Measurements from ENCODE around the gene CCDC73.

Gene CCDC73

GRCh38 chr11:32575070-32575469 is 219.4 kb downstream of the CCDC73 start:
- TF ChIP-seq YY1 (IDR thresholded peaks at IDR 0.05; ENCODE audit: insufficient read depth, insufficient read length): no peak
- no peak for TF ChIP-seq SUZ12 (IDR thresholded peaks at IDR 0.05; ENCODE audit: extremely low read depth, insufficient read depth, insufficient read length)
- no peak for TF ChIP-seq ZNF274 (IDR thresholded peaks at IDR 0.05; ENCODE audit: low read depth, low read length)
- Histone ChIP-seq H3K9me3 (ENCODE audit: insufficient read depth, low read length) (no peaks in the 10 kb centered on the region), H3K27me3 (ENCODE audit: insufficient read depth, insufficient read length) (no peaks in the 10 kb centered on the region), H3K36me3 (ENCODE audit: insufficient read depth, insufficient read length, low read length) (no peaks in the 10 kb centered on the region), H3K9ac (ENCODE audit: insufficient read length, low read depth) (no peak overlapping the region), H3K4me3 (ENCODE audit: insufficient read length, low read depth) (no peak overlapping the region), H3K4me1 (ENCODE audit: insufficient read depth, insufficient read length) (no peaks in the 10 kb centered on the region)
- no peak for DNase-seq (ENCODE audit: low read depth, low spot score)

GRCh38 chr11:32574421-32574820 is 220.0 kb downstream of the CCDC73 start:
- no peak overlapping the region for H3K9ac ChIP-seq (ENCODE audit: insufficient read length, low read depth)
- no peaks in the 10 kb centered on the region for H3K27me3 ChIP-seq (ENCODE audit: insufficient read depth, insufficient read length)
- no peaks in the 10 kb centered on the region for H3K4me1 ChIP-seq (ENCODE audit: insufficient read depth, insufficient read length)
- no peaks in the 10 kb centered on the region for H3K9me3 ChIP-seq (ENCODE audit: insufficient read depth, low read length)
- no peaks in the 10 kb centered on the region for H3K36me3 ChIP-seq (ENCODE audit: insufficient read depth, insufficient read length, low read length)
- no peak for DNase-seq (ENCODE audit: low read depth, low spot score)
- no peak overlapping the region for H3K4me3 ChIP-seq (ENCODE audit: insufficient read length, low read depth)
- TF ChIP-seq YY1 (IDR thresholded peaks at IDR 0.05; ENCODE audit: insufficient read depth, insufficient read length) (no peak), SUZ12 (IDR thresholded peaks at IDR 0.05; ENCODE audit: extremely low read depth, insufficient read depth, insufficient read length) (no peak), ZNF274 (IDR thresholded peaks at IDR 0.05; ENCODE audit: low read depth, low read length) (no peak)

- no peaks in the 10 kb centered on the region for H3K4me1 ChIP-seq (ENCODE audit: insufficient read depth, insufficient read length)
- no peak overlapping the region for H3K9ac ChIP-seq (ENCODE audit: insufficient read length, low read depth)
- TF ChIP-seq ZNF274 (IDR thresholded peaks at IDR 0.05; ENCODE audit: low read depth, low read length) (no peak), YY1 (IDR thresholded peaks at IDR 0.05; ENCODE audit: insufficient read depth, insufficient read length) (no peak), SUZ12 (IDR thresholded peaks at IDR 0.05; ENCODE audit: extremely low read depth, insufficient read depth, insufficient read length) (no peak)
- H3K27me3 ChIP-seq (ENCODE audit: insufficient read depth, insufficient read length): no peaks in the 10 kb centered on the region
- H3K9me3 ChIP-seq (ENCODE audit: insufficient read depth, low read length): no peaks in the 10 kb centered on the region
- no peaks in the 10 kb centered on the region for H3K36me3 ChIP-seq (ENCODE audit: insufficient read depth, insufficient read length, low read length)
- DNase-seq (ENCODE audit: low read depth, low spot score): no peak
- no peak overlapping the region for H3K4me3 ChIP-seq (ENCODE audit: insufficient read length, low read depth)
Observed at GRCh38 chr11:32573228-32573627, 221.2 kb downstream of the CCDC73 start.

GRCh38 chr11:32571039-32571438 is 223.4 kb downstream of the CCDC73 start:
- no peak for TF ChIP-seq ZNF274 (IDR thresholded peaks at IDR 0.05; ENCODE audit: low read depth, low read length)
- TF ChIP-seq YY1 (IDR thresholded peaks at IDR 0.05; ENCODE audit: insufficient read depth, insufficient read length): no peak
- no peak for TF ChIP-seq SUZ12 (IDR thresholded peaks at IDR 0.05; ENCODE audit: extremely low read depth, insufficient read depth, insufficient read length)
- Histone ChIP-seq H3K4me3 (ENCODE audit: insufficient read length, low read depth) (no peak overlapping the region), H3K27me3 (ENCODE audit: insufficient read depth, insufficient read length) (no peaks in the 10 kb centered on the region), H3K4me1 (ENCODE audit: insufficient read depth, insufficient read length) (no peaks in the 10 kb centered on the region), H3K36me3 (ENCODE audit: insufficient read depth, insufficient read length, low read length) (no peaks in the 10 kb centered on the region), H3K9ac (ENCODE audit: insufficient read length, low read depth) (no peak overlapping the region), H3K9me3 (ENCODE audit: insufficient read depth, low read length) (no peaks in the 10 kb centered on the region)
- no peak for DNase-seq (ENCODE audit: low read depth, low spot score)

- no peaks in the 10 kb centered on the region for H3K36me3 ChIP-seq (ENCODE audit: insufficient read depth, insufficient read length, low read length)
- no peak for DNase-seq (ENCODE audit: low read depth, low spot score)
- no peak for TF ChIP-seq ZNF274 (IDR thresholded peaks at IDR 0.05; ENCODE audit: low read depth, low read length)
- no peak for TF ChIP-seq YY1 (IDR thresholded peaks at IDR 0.05; ENCODE audit: insufficient read depth, insufficient read length)
- no peak for TF ChIP-seq SUZ12 (IDR thresholded peaks at IDR 0.05; ENCODE audit: extremely low read depth, insufficient read depth, insufficient read length)
- no peak overlapping the region for H3K9ac ChIP-seq (ENCODE audit: insufficient read length, low read depth)
- H3K4me1 ChIP-seq (ENCODE audit: insufficient read depth, insufficient read length): no peaks in the 10 kb centered on the region
- H3K4me3 ChIP-seq (ENCODE audit: insufficient read length, low read depth): no peak overlapping the region
- H3K27me3 ChIP-seq (ENCODE audit: insufficient read depth, insufficient read length): no peaks in the 10 kb centered on the region
- H3K9me3 ChIP-seq (ENCODE audit: insufficient read depth, low read length): no peaks in the 10 kb centered on the region
Observed at GRCh38 chr11:32569313-32569881, 225.1 kb downstream of the CCDC73 start.

- no peak overlapping the region for H3K4me3 ChIP-seq (ENCODE audit: insufficient read length, low read depth)
- no peaks in the 10 kb centered on the region for H3K4me1 ChIP-seq (ENCODE audit: insufficient read depth, insufficient read length)
- no peak overlapping the region for H3K9ac ChIP-seq (ENCODE audit: insufficient read length, low read depth)
- H3K27me3 ChIP-seq (ENCODE audit: insufficient read depth, insufficient read length): no peaks in the 10 kb centered on the region
- H3K36me3 ChIP-seq (ENCODE audit: insufficient read depth, insufficient read length, low read length): no peaks in the 10 kb centered on the region
- no peak for TF ChIP-seq ZNF274 (IDR thresholded peaks at IDR 0.05; ENCODE audit: low read depth, low read length)
- no peak for TF ChIP-seq YY1 (IDR thresholded peaks at IDR 0.05; ENCODE audit: insufficient read depth, insufficient read length)
- no peak for TF ChIP-seq SUZ12 (IDR thresholded peaks at IDR 0.05; ENCODE audit: extremely low read depth, insufficient read depth, insufficient read length)
- DNase-seq (ENCODE audit: low read depth, low spot score): no peak
- no peaks in the 10 kb centered on the region for H3K9me3 ChIP-seq (ENCODE audit: insufficient read depth, low read length)
Observed at GRCh38 chr11:32567154-32567553, 227.3 kb downstream of the CCDC73 start.

GRCh38 chr11:32566517-32566916 is 227.9 kb downstream of the CCDC73 start:
- Histone ChIP-seq H3K9ac (ENCODE audit: insufficient read length, low read depth) (no peak overlapping the region), H3K9me3 (ENCODE audit: insufficient read depth, low read length) (no peaks in the 10 kb centered on the region), H3K36me3 (ENCODE audit: insufficient read depth, insufficient read length, low read length) (no peaks in the 10 kb centered on the region), H3K4me1 (ENCODE audit: insufficient read depth, insufficient read length) (no peaks in the 10 kb centered on the region), H3K4me3 (ENCODE audit: insufficient read length, low read depth) (no peak overlapping the region), H3K27me3 (ENCODE audit: insufficient read depth, insufficient read length) (no peaks in the 10 kb centered on the region)
- TF ChIP-seq YY1 (IDR thresholded peaks at IDR 0.05; ENCODE audit: insufficient read depth, insufficient read length) (no peak), ZNF274 (IDR thresholded peaks at IDR 0.05; ENCODE audit: low read depth, low read length) (no peak), SUZ12 (IDR thresholded peaks at IDR 0.05; ENCODE audit: extremely low read depth, insufficient read depth, insufficient read length) (no peak)
- DNase-seq (ENCODE audit: low read depth, low spot score): no peak
